ENCODE data around the gene IGF1R. TPM values are rescaled to one million over a fixed set of nuclear protein-coding genes. Genes with fewer than 3 reads are reported as not detected.
A peak's percentile ranks its signal among the peaks of the same experiment; 100 is the strongest.

IGF1R gene
- total and polyA plus RNA-seq, 2 donors (not counting 3 experiments of a cell fraction or from before 2014, with no cell fraction given), result 16.1 to 59.1 TPM

- no peaks in the 10 kb centered on the region for H3K27me3 ChIP-seq (ENCODE audit: control insufficient read depth in 2 of 2, insufficient read depth in 2 of 2, low read length in 2 of 2)
- dilution Hi-C loops (cut with MboI; ENCODE audit: extremely low pct_ligation_motif_present, low sequenced_read_pairs), result no loop called here
- H2AFZ ChIP-seq (ENCODE audit: low read depth, low read length), result no peak overlapping the region
- no peaks in the 10 kb centered on the region for H4K20me1 ChIP-seq (replicated peaks; ENCODE audit: control insufficient read depth, extremely low read depth, insufficient read depth, low read length)
- ChIA-PET CTCF (interaction anchor here (1.1 to 2.4 kb wide), 5 partner anchors 16 to 210 kb away, joined by 3 to 9 read pairs (median 4); no protein-coding TSS in a partner anchor), POLR2A (no interaction called here)
- H3K27ac ChIP-seq (ENCODE audit: insufficient read depth, low read depth, low read length), result peak overlapping the region; percentile 98
- peaks cover 21% of the 10 kb centered on the region for H3K79me2 ChIP-seq (ENCODE audit: control insufficient read depth, insufficient read depth, low read length)
- DNase-seq (ENCODE audit: low read depth, low spot score) (no peak), FAIRE-seq (no peak)
- no peak overlapping the region for H3K9ac ChIP-seq (replicated peaks; ENCODE audit: extremely low read depth, insufficient read depth, low read length)
- H3K9me3 ChIP-seq (replicated peaks; ENCODE audit: control insufficient read depth, insufficient read depth, low read length), result no peaks in the 10 kb centered on the region
- no TSS peak for BruUV-seq (replicated peaks)
- H3K9me1 ChIP-seq (replicated peaks; ENCODE audit: control insufficient read depth, extremely low read depth, insufficient read depth, low read length), result no peaks in the 10 kb centered on the region
- intact Hi-C loops (cut with micrococcal nuclease), result no loop called here
- H3K4me1 ChIP-seq (ENCODE audit: control insufficient read depth, extremely low read depth, insufficient read depth, low read length), result peaks cover 35% of the 10 kb centered on the region
- no peaks in the 10 kb centered on the region for H3K36me3 ChIP-seq (ENCODE audit: control insufficient read depth in 2 of 2, extremely low read depth in 1 of 2, insufficient read depth in 2 of 2, low read length in 2 of 2)
- TF ChIP-seq POLR2A (IDR thresholded peaks at IDR 0.05; ENCODE audit: low read depth, low read length), result no peak
- no peak overlapping the region for H3K4me3 ChIP-seq (replicated peaks in 1 of 3; ENCODE audit: insufficient read depth in 1 of 3, low read depth in 1 of 3, low read length in 3 of 3)
- H3K4me2 ChIP-seq (ENCODE audit: insufficient read depth, low read length), result no peak overlapping the region
Measured at GRCh38 chr15:98728811-98729160, 80.4 kb downstream of the IGF1R start.

GRCh38 chr15:98729446-98730042, 81.2 kb downstream of the IGF1R start:
- no peaks in the 10 kb centered on the region for H3K9me1 ChIP-seq (replicated peaks; ENCODE audit: control insufficient read depth, extremely low read depth, insufficient read depth, low read length)
- H3K9ac ChIP-seq (replicated peaks; ENCODE audit: extremely low read depth, insufficient read depth, low read length), result no peak overlapping the region
- TF ChIP-seq EZH2 (IDR thresholded peaks at IDR 0.05; ENCODE audit: borderline replicate concordance, low read depth, low read length, severe bottlenecking), result no peak
- TF ChIP-seq MYC (IDR thresholded peaks at IDR 0.05; ENCODE audit: low read depth, low read length), result no peak
- TF ChIP-seq CTCF (IDR thresholded peaks at IDR 0.05; ENCODE audit: extremely low read depth in 1 of 2, insufficient read depth in 1 of 2, low read depth in 1 of 2, low read length in 2 of 2), result no peak
- H3K79me2 ChIP-seq (ENCODE audit: control insufficient read depth, insufficient read depth, low read length), result peaks cover 21% of the 10 kb centered on the region
- CTCF ChIA-PET, result interaction anchor here (0.6 to 2.4 kb wide), 3 partner anchors 25 to 996 kb away, joined by 3 to 9 read pairs (median 3); no protein-coding TSS in a partner anchor
- H3K36me3 ChIP-seq (ENCODE audit: control insufficient read depth in 2 of 2, extremely low read depth in 1 of 2, insufficient read depth in 2 of 2, low read length in 2 of 2), result no peaks in the 10 kb centered on the region
- peaks cover 35% of the 10 kb centered on the region for H3K4me1 ChIP-seq (ENCODE audit: control insufficient read depth, extremely low read depth, insufficient read depth, low read length)
- intact Hi-C loops (cut with micrococcal nuclease) (no loop called here), dilution Hi-C loops (cut with MboI; ENCODE audit: extremely low pct_ligation_motif_present, low sequenced_read_pairs) (no loop called here)
- FAIRE-seq, result no peak
- peak; percentile 44 for DNase-seq (ENCODE audit: low read depth, low spot score)
- H4K20me1 ChIP-seq (replicated peaks; ENCODE audit: control insufficient read depth, extremely low read depth, insufficient read depth, low read length), result no peaks in the 10 kb centered on the region
- POLR2A ChIA-PET, result no interaction called here
- H2AFZ ChIP-seq (ENCODE audit: low read depth, low read length), result no peak overlapping the region
- H3K4me3 ChIP-seq (replicated peaks in 1 of 3; ENCODE audit: insufficient read depth in 1 of 3, low read depth in 1 of 3, low read length in 3 of 3), result no peak overlapping the region
- H3K4me2 ChIP-seq (ENCODE audit: insufficient read depth, low read length), result peak overlapping the region; percentile 35
- H3K9me3 ChIP-seq (replicated peaks; ENCODE audit: control insufficient read depth, insufficient read depth, low read length), result no peaks in the 10 kb centered on the region
- BruUV-seq (replicated peaks), result no TSS peak
- peak overlapping the region; percentile 98 for H3K27ac ChIP-seq (ENCODE audit: insufficient read depth, low read depth, low read length)
- no peaks in the 10 kb centered on the region for H3K27me3 ChIP-seq (ENCODE audit: control insufficient read depth in 2 of 2, insufficient read depth in 2 of 2, low read length in 2 of 2)
